ENCODE results near the gene ZDHHC14. TPM values are rescaled to one million over a fixed set of nuclear protein-coding genes. Genes with fewer than 3 reads are reported as not detected.

ZDHHC14 gene
- total RNA-seq, 2 experiments from 2014 or later = 10.7 to 12.1 TPM

GRCh38 chr6:157364705-157365104, 16.3 kb upstream of the ZDHHC14 start:
- ChIA-PET POLR2A (interaction anchor here (0.6 kb wide), 1 partner anchor 92 kb away, joined by 3 read pairs; no protein-coding TSS in a partner anchor), CTCF (interaction anchor here (1.3 to 2.1 kb wide), 2 partner anchors 11 to 29 kb away, joined by 4 to 8 read pairs; no protein-coding TSS in a partner anchor)
- Mint-ChIP-seq H3K27me3 (ENCODE audit: low read depth) (peaks cover 42% of the 10 kb centered on the region), H3K4me3 (no peak overlapping the region), H3K27ac (no peak overlapping the region), H3K4me1 (ENCODE audit: low read depth) (peaks cover 15% of the 10 kb centered on the region), H3K9me3 (ENCODE audit: insufficient read depth) (no peaks in the 10 kb centered on the region), H3K36me3 (ENCODE audit: low read depth) (no peaks in the 10 kb centered on the region)
- DNase-seq (no peak), ATAC-seq (no peak)

GRCh38 chr6:157366648-157367047, 14.3 kb upstream of the ZDHHC14 start:
- Mint-ChIP-seq H3K27ac (no peak overlapping the region), H3K36me3 (ENCODE audit: low read depth) (no peaks in the 10 kb centered on the region), H3K4me3 (no peak overlapping the region), H3K4me1 (ENCODE audit: low read depth) (peaks cover 20% of the 10 kb centered on the region), H3K9me3 (ENCODE audit: insufficient read depth) (no peaks in the 10 kb centered on the region), H3K27me3 (ENCODE audit: low read depth) (peaks cover 42% of the 10 kb centered on the region)
- ChIA-PET CTCF (interaction anchor here (0.7 kb wide), 1 partner anchor 146 kb away, joined by 3 read pairs; no protein-coding TSS in a partner anchor), POLR2A (no interaction called here)
- no peak for DNase-seq
- ATAC-seq = no peak

- POLR2A ChIA-PET = interaction anchor here (0.9 kb wide), 1 partner anchor 46 kb away, joined by 3 read pairs; no protein-coding TSS in a partner anchor
- CTCF ChIA-PET = interaction anchor here (1.3 to 2.4 kb wide), 3 partner anchors 11 to 45 kb away, joined by 3 to 11 read pairs (median 9); partner anchors contain the start of genes TMEM242 and ZDHHC14
- H3K36me3 Mint-ChIP-seq (ENCODE audit: low read depth) = no peaks in the 10 kb centered on the region
- H3K4me1 Mint-ChIP-seq (ENCODE audit: low read depth) = peaks cover 20% of the 10 kb centered on the region
- H3K4me3 Mint-ChIP-seq = no peak overlapping the region
- H3K27ac Mint-ChIP-seq = no peak overlapping the region
- peaks cover 43% of the 10 kb centered on the region for H3K27me3 Mint-ChIP-seq (ENCODE audit: low read depth)
- no peaks in the 10 kb centered on the region for H3K9me3 Mint-ChIP-seq (ENCODE audit: insufficient read depth)
- no peak for DNase-seq
- no peak for ATAC-seq
Measured at GRCh38 chr6:157368359-157369049, 12.5 kb upstream of the ZDHHC14 start.

- Mint-ChIP-seq H3K4me1 (ENCODE audit: low read depth) (peaks cover 20% of the 10 kb centered on the region), H3K27ac (no peak overlapping the region), H3K9me3 (ENCODE audit: insufficient read depth) (no peaks in the 10 kb centered on the region), H3K27me3 (ENCODE audit: low read depth) (peaks cover 35% of the 10 kb centered on the region), H3K4me3 (no peak overlapping the region), H3K36me3 (ENCODE audit: low read depth) (no peaks in the 10 kb centered on the region)
- CTCF ChIA-PET = interaction anchor here (1.1 to 2.4 kb wide), 3 partner anchors 9 to 48 kb away, joined by 3 to 11 read pairs (median 9); partner anchors contain the start of genes TMEM242 and ZDHHC14
- no peak for ATAC-seq
- POLR2A ChIA-PET = no interaction called here
- no peak for DNase-seq
Measured at GRCh38 chr6:157370755-157371154, 10.2 kb upstream of the ZDHHC14 start.

- CTCF ChIA-PET = no interaction called here
- DNase-seq (peak; percentile 15), ATAC-seq (no peak)
- no peak overlapping the region for H3K27ac Mint-ChIP-seq
- POLR2A ChIA-PET = no interaction called here
- H3K9me3 Mint-ChIP-seq (ENCODE audit: insufficient read depth) = no peaks in the 10 kb centered on the region
- H3K4me3 Mint-ChIP-seq = no peak overlapping the region
- peaks cover 20% of the 10 kb centered on the region for H3K4me1 Mint-ChIP-seq (ENCODE audit: low read depth)
- H3K27me3 Mint-ChIP-seq (ENCODE audit: low read depth) = peaks cover 26% of the 10 kb centered on the region
- H3K36me3 Mint-ChIP-seq (ENCODE audit: low read depth) = no peaks in the 10 kb centered on the region
Measured at GRCh38 chr6:157372501-157373280, 8.3 kb upstream of the ZDHHC14 start.

GRCh38 chr6:157374889-157375443, 6.0 kb upstream of the ZDHHC14 start:
- Mint-ChIP-seq H3K27ac (no peak overlapping the region), H3K4me1 (ENCODE audit: low read depth) (peaks cover 10% of the 10 kb centered on the region), H3K36me3 (ENCODE audit: low read depth) (no peaks in the 10 kb centered on the region), H3K9me3 (ENCODE audit: insufficient read depth) (no peaks in the 10 kb centered on the region), H3K4me3 (no peak overlapping the region), H3K27me3 (ENCODE audit: low read depth) (peaks cover 17% of the 10 kb centered on the region)
- peak; percentile 12 for DNase-seq
- ATAC-seq = no peak
- ChIA-PET POLR2A (no interaction called here), CTCF (interaction anchor here (0.6 to 1.6 kb wide), 3 partner anchors 10 to 292 kb away, joined by 3 to 5 read pairs (median 4); no protein-coding TSS in a partner anchor)

- ATAC-seq (no peak), DNase-seq (peak; percentile 20)
- Mint-ChIP-seq H3K4me1 (ENCODE audit: low read depth) (peaks cover 8% of the 10 kb centered on the region), H3K4me3 (no peak overlapping the region), H3K27me3 (ENCODE audit: low read depth) (peaks cover 10% of the 10 kb centered on the region), H3K9me3 (ENCODE audit: insufficient read depth) (no peaks in the 10 kb centered on the region), H3K36me3 (ENCODE audit: low read depth) (no peaks in the 10 kb centered on the region), H3K27ac (no peak overlapping the region)
- POLR2A ChIA-PET = no interaction called here
- CTCF ChIA-PET = interaction anchor here (1.5 kb wide), 1 partner anchor 11 kb away, joined by 4 read pairs; no protein-coding TSS in a partner anchor
Measured at GRCh38 chr6:157376241-157376640, 4.7 kb upstream of the ZDHHC14 start.

GRCh38 chr6:157376706-157377230, 4.2 kb upstream of the ZDHHC14 start:
- Mint-ChIP-seq H3K9me3 (ENCODE audit: insufficient read depth) (no peaks in the 10 kb centered on the region), H3K27ac (no peak overlapping the region), H3K27me3 (ENCODE audit: low read depth) (peaks cover 9% of the 10 kb centered on the region), H3K36me3 (ENCODE audit: low read depth) (no peaks in the 10 kb centered on the region), H3K4me3 (no peak overlapping the region), H3K4me1 (ENCODE audit: low read depth) (peaks cover 8% of the 10 kb centered on the region)
- DNase-seq (peak; percentile 16), ATAC-seq (no peak)
- ChIA-PET CTCF (no interaction called here), POLR2A (no interaction called here)

- H3K9me3 Mint-ChIP-seq (ENCODE audit: insufficient read depth) = no peaks in the 10 kb centered on the region
- POLR2A ChIA-PET = interaction anchor here (0.9 to 1.4 kb wide), 8 partner anchors 53 to 190 kb away, joined by 3 to 6 read pairs (median 4); partner anchors contain the start of gene TMEM242
- H3K36me3 Mint-ChIP-seq (ENCODE audit: low read depth) = peaks cover 13% of the 10 kb centered on the region
- peak overlapping the region; percentile 79 for H3K4me3 Mint-ChIP-seq
- ATAC-seq (peak; percentile 77), DNase-seq (peak; percentile 93)
- CTCF ChIA-PET = interaction anchor here (0.9 to 3.1 kb wide), 6 partner anchors 10 to 159 kb away, joined by 3 to 17 read pairs (median 5); partner anchors contain the start of gene TMEM242
- H3K27ac Mint-ChIP-seq = peak overlapping the region; percentile 78
- H3K4me1 Mint-ChIP-seq (ENCODE audit: low read depth) = peaks cover 27% of the 10 kb centered on the region
- peaks cover 3% of the 10 kb centered on the region for H3K27me3 Mint-ChIP-seq (ENCODE audit: low read depth)
Measured at GRCh38 chr6:157379656-157380457, 1.1 kb upstream of the ZDHHC14 start.

- H3K27me3 Mint-ChIP-seq (ENCODE audit: low read depth) = peaks cover 3% of the 10 kb centered on the region
- ChIA-PET CTCF (interaction anchor here (1.4 to 3.1 kb wide), 4 partner anchors 11 to 158 kb away, joined by 4 to 17 read pairs (median 8); partner anchors contain the start of gene TMEM242), POLR2A (interaction anchor here (0.9 to 1.4 kb wide), 8 partner anchors 54 to 190 kb away, joined by 3 to 6 read pairs (median 4); partner anchors contain the start of gene TMEM242)
- peak overlapping the region; percentile 78 for H3K27ac Mint-ChIP-seq
- H3K36me3 Mint-ChIP-seq (ENCODE audit: low read depth) = peaks cover 14% of the 10 kb centered on the region
- H3K4me3 Mint-ChIP-seq = peak overlapping the region; percentile 79
- H3K9me3 Mint-ChIP-seq (ENCODE audit: insufficient read depth) = no peaks in the 10 kb centered on the region
- H3K4me1 Mint-ChIP-seq (ENCODE audit: low read depth) = peaks cover 33% of the 10 kb centered on the region
- no peak for DNase-seq
- peak; percentile 5 for ATAC-seq
Measured at GRCh38 chr6:157380458-157380778, 572 bp upstream of the ZDHHC14 start.
